GM12875 (cell line): ENCODE results near the gene AEN.

Experiments used
- H3K4me3 ChIP-seq: one replicate; pipeline ENCODE4 v1.5.1; 2011; ENCODE audit warnings: low read depth, low read length, control low read depth
- TF ChIP-seq, protein P1 (sequence below): IDR thresholded peaks from 2 replicates; pipeline ENCODE4 v1.5.1; 2011; ENCODE audit warnings: low read depth, mild to moderate bottlenecking, control low read depth, inconsistent platforms, low read length, moderate library complexity, borderline replicate concordance; ENCODE audit not compliant: insufficient read depth

AEN gene

DNA sequence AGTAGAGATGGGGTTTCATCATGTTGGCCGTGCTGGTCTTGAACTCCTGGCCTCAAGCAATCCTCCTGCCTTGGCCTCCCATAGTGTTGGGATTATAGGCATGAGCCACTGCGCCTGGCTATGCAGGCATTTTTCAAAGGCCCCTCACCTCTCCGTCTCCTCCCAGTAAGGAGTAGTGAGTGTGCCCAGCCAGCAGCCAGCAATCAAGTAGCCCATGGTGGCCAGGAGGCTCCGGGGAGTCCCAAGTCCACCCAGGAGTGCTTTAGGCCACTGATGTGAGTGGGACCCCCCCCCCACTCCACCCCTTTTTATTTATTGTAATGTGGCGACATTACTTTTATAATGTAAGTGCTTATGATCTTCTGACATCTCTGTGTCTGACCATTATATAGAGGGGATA lies 25.8 kb downstream of the AEN start:
- TF ChIP-seq, protein P1, sequence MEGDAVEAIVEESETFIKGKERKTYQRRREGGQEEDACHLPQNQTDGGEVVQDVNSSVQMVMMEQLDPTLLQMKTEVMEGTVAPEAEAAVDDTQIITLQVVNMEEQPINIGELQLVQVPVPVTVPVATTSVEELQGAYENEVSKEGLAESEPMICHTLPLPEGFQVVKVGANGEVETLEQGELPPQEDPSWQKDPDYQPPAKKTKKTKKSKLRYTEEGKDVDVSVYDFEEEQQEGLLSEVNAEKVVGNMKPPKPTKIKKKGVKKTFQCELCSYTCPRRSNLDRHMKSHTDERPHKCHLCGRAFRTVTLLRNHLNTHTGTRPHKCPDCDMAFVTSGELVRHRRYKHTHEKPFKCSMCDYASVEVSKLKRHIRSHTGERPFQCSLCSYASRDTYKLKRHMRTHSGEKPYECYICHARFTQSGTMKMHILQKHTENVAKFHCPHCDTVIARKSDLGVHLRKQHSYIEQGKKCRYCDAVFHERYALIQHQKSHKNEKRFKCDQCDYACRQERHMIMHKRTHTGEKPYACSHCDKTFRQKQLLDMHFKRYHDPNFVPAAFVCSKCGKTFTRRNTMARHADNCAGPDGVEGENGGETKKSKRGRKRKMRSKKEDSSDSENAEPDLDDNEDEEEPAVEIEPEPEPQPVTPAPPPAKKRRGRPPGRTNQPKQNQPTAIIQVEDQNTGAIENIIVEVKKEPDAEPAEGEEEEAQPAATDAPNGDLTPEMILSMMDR, result no peak
- no peak overlapping the region for H3K4me3 ChIP-seq

DNA sequence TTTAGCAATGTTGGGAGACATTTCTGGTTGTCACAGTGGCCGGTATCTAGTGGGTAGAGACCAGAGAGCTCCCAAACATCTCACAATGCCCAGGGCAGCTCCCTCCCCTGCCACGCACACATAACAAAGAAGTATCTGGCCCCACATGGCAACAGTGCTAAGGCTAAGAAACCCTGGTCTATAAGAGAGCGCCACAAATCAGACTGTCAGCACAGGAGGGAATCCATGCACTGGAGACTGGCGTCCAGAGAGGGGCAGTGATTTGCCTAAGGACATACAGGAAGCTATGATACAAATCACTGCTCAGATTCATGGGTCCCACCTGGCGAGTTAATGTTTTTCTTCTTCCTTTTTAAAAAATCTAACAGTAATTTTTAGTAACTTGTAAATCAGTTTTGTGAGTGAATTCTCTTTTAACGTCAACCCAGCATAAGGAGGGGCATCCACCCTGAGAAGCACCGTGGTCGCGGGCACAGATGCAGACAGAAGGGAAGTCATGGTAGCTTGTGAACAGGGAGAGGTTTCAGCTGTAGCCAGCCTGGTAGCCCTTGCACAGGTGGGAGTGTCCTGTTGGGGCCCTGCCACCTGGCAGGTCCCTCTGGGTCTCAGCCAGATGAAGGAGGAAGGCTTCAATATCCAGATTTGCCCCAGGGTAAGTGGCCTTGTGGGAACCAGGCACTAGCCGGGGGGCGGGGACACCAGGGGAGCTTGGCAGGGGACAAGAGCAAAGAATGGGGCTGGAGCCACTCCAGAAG lies 26.4 kb downstream of the AEN start:
- TF ChIP-seq, protein P1, result no peak
- H3K4me3 ChIP-seq, result no peak overlapping the region

DNA sequence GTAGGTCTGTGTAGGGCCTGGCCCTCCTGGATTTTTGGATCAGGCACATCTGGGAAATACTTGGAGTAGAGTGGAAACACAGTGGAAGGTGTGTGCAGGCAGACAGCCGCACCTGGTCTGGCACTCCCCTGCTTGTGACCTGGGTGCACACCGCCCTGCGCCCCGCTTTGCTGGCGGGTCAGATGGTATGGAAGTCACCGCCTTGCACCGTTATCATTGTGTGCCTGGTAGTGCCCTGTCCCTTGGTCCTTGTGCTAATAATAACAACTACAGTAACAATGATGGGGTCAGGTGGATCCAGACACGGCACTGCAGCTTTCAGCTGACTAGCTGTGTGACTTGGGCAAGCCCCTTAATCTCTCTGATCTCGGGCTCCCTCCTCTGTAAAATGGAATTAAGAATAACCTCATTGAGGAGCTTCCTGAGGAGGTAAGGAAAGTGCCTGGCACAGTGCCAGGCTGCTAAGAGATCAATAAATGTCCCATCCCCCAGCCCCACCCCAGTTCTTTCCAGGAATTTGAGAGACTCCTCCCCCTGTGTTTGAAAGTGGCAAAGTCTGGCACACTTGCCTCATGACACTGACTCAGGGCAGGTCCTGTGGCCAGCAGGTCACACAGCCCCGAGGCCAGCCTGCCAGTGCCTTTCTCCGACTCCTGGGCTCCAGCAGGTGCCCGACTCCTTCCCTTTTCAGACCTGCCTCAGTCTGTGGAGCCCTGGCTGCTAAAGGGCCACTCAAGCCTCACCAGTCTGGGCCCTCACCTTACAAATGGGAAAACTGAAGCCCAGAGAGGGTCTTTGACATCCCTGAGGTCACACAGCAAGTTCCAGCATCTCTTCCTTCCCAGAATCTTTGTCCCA lies 27.4 kb downstream of the AEN start:
- TF ChIP-seq, protein P1, result no peak
- H3K4me3 ChIP-seq, result no peak overlapping the region

GRCh38 chr15:88649286-88649733 lies 28.2 kb downstream of the AEN start:
- TF ChIP-seq, protein P1, result no peak

DNA sequence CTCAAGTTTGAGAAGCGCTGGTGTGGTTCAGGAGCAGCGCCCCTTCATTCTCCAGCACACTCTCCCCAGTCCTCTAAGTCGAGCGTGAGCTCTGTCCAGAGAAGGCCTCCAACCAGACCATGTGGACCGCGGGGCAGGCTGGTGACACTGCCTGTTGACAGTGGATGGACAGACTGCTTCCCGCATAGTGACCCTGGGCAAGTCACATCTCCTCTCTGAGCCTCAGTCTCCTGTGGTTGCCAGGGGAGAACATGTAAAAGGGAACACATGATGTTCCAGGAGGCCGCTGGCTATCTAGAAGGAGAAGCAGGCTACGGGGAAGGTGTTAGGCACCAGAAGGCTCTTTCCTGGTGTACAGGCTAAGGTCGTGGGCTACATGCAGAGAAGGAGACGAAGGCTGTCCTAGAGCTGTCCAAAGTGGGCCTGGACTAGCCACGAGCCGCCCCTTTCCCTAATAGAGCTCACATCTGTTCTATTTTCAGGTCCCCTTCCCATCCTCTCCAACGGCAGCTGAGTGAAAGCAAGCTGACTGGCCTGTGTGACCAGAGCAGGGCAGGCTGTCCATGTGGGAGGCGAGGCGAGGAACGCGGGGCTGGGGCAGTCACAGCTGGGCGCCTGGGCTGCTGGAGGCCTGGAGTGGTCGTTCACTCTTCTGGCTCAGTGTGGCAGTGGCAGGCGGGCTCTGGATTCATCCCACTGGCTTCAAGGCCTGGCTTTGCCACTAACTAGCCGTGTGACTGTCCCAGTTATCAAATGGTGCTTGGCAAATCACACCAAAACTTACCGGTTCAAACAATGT lies 28.8 kb downstream of the AEN start:
- no peak overlapping the region for H3K4me3 ChIP-seq
- TF ChIP-seq, protein P1, result no peak

More at GRCh38 chr15:88649286-88649733, 28.2 kb downstream of the AEN start:
- H3K4me3 ChIP-seq, result no peak overlapping the region

DNA sequence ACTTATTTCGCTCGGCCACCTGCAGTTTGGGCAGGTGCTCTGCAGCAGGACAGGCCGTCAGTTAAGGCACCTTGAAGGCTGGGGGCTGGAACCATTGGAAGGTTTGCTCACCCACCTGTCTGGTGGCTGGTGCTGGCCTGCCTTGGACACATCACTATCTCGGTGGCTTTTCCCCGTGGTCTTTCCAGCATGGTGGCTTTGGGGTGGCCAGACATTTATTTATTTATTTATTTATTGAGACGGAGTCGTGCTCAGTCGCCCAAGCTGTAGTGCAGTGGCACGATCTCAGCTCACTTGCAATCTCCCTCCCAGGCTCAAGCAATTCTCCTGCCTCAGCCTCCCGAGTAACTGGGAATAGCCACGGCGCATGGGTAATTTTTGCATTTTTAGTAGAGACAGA lies 29.4 kb downstream of the AEN start:
- TF ChIP-seq, protein P1, result no peak
- no peak overlapping the region for H3K4me3 ChIP-seq
